AG04449 (cell line): Measurements from ENCODE around the gene DDX54.

Experiments used
- CTCF ChIA-PET: fragments of 350-600 bp; formaldehyde crosslinking; extraction: SDS; loops from one replicate; lab custom pipeline; 2021; ENCODE audit warnings: antibody characterized with exemption; lab: Yijun Ruan, JAX
- POLR2A ChIA-PET: fragments of 400-600, 350-600 bp; formaldehyde crosslinking; extraction: SDS; loops from one replicate; lab custom pipeline; 2020; ENCODE audit warnings: antibody characterized with exemption, inconsistent platforms; lab: Yijun Ruan, JAX
- DNase-seq: peaks from one replicate; pipeline ENCODE4 v3.0.0-alpha.2; 2010; ENCODE audit warnings: low read depth, low spot score
- H3K4me3 ChIP-seq: 2 replicates; pipeline ENCODE4 v1.5.1; 2011; ENCODE audit warnings: low read depth, mild to moderate bottlenecking, control low read depth, low read length
- TF ChIP-seq, protein P1 (sequence below): IDR thresholded peaks from one replicate; pipeline ENCODE4 v1.5.1; 2011; ENCODE audit warnings: mild to moderate bottlenecking, moderate library complexity, low read length, control low read depth, inconsistent platforms; ENCODE audit not compliant: insufficient read depth; ENCODE audit errors: missing control alignments

Gene DDX54

DNA sequence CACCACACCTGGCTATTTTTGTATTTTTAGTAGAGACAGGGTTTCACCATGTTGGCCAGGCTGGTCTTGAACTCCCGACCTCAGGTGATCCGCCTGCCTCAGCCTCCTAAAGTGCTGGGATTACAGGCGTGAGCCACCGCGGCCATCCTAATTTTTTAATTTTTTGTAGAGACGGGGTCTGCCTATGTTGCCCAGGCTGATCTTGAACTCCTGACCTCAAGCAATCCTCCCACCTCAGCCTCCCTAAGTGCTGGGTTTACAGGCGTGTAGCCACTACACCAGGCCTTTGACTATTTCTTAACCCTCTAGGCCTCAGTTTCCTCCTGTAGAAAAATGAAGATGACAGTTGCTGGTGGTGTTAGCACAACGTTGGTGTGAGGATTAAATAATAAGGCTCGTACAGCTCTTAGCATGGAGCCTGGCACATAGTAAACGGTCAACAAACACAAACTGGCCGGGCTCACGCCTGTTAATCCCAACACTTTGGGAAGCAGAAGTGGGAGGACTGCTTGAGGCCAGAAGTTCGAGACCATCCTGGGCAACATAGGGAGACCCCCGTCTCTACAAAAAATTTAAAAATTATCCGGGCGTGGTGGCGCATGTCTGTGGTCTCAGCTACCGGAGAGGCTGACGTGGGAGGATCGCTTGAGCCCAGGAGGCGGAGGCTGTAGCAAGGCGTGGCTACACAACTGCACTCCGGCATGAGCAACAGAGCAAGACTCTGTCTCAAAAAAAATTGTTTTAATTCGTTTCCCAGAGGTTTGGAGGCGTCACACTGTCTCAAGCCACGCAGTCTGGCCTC, 979 bp downstream of the DDX54 start:
- ChIA-PET POLR2A (interaction anchor here (0.7 to 1.2 kb wide), 2 partner anchors 16 to 116 kb away, joined by 3 read pairs; no protein-coding TSS in a partner anchor), CTCF (interaction anchor here (0.8 to 5.0 kb wide), 4 partner anchors 11 to 191 kb away, joined by 3 to 39 read pairs (median 15); no protein-coding TSS in a partner anchor)
- peak overlapping the region; percentile 87 for H3K4me3 ChIP-seq
- TF ChIP-seq, protein P1, sequence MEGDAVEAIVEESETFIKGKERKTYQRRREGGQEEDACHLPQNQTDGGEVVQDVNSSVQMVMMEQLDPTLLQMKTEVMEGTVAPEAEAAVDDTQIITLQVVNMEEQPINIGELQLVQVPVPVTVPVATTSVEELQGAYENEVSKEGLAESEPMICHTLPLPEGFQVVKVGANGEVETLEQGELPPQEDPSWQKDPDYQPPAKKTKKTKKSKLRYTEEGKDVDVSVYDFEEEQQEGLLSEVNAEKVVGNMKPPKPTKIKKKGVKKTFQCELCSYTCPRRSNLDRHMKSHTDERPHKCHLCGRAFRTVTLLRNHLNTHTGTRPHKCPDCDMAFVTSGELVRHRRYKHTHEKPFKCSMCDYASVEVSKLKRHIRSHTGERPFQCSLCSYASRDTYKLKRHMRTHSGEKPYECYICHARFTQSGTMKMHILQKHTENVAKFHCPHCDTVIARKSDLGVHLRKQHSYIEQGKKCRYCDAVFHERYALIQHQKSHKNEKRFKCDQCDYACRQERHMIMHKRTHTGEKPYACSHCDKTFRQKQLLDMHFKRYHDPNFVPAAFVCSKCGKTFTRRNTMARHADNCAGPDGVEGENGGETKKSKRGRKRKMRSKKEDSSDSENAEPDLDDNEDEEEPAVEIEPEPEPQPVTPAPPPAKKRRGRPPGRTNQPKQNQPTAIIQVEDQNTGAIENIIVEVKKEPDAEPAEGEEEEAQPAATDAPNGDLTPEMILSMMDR = no peak
- DNase-seq = no peak

DNA sequence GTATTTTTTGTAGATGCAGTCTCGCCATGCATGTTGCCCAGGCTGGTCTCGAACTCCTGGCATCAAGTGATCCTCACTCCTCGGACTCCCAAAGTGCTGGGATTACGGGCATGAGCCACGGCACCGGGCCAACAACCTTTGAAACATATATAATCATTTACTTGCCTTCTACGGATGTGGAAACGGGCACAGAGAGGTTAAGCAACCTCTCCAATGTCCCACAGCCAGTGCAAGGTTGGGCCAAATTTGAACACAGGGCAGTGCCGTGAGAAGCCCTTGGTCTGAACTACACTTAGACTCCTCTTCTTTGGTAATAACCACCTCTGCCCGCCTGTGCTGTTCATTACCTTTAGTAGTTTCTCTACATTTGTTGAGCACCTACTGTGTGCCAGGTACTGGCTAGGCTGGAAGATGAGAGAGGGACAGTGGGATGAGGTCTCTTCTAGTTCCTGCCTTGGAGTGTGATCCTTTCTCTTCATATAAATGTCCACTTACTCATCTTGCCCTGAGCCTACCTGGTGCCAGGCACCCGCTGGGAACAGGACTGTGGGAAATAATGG, 2.2 kb downstream of the DDX54 start:
- POLR2A ChIA-PET = interaction anchor here (0.6 kb wide), 1 partner anchor 11 kb away, joined by 3 read pairs; no protein-coding TSS in a partner anchor
- TF ChIP-seq, protein P1 = no peak
- CTCF ChIA-PET = interaction anchor here (5.0 kb wide), 1 partner anchor 9 kb away, joined by 39 read pairs; no protein-coding TSS in a partner anchor
- no peak overlapping the region for H3K4me3 ChIP-seq
- DNase-seq = no peak

DNA sequence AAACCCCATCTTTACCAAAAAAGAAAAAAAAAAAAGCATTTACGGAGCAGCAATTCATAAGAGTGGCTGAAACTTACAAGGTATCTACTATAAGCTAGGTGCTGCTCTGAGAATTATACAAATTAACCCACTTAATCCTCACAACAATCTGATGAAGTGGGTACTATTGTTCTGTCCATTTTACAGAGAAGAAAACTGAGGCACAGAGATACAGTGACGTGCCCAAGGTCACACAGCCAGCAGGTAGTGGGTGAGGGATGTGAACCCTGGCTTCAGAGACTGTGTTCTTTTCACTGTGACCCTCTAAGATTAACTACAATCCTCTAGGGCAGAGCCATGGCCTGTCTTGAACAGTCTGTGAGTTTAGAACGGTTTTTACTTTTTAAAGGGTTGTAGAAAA, 3.3 kb downstream of the DDX54 start:
- ChIA-PET CTCF (interaction anchor here (0.8 to 1.4 kb wide), 2 partner anchors 150 to 243 kb away, joined by 3 to 5 read pairs; no protein-coding TSS in a partner anchor), POLR2A (no interaction called here)
- DNase-seq = no peak
- H3K4me3 ChIP-seq = no peak overlapping the region
- TF ChIP-seq, protein P1 = no peak

GRCh38 chr12:113180333-113180732, 4.9 kb downstream of the DDX54 start:
- ChIA-PET POLR2A (no interaction called here), CTCF (interaction anchor here (0.7 to 13.7 kb wide), 2 partner anchors 130 to 187 kb away, joined by 3 to 157 read pairs; no protein-coding TSS in a partner anchor)
- DNase-seq = no peak
- TF ChIP-seq, protein P1 = no peak
- H3K4me3 ChIP-seq = no peak overlapping the region

GRCh38 chr12:113179023-113179422, 6.3 kb downstream of the DDX54 start:
- DNase-seq = no peak
- TF ChIP-seq, protein P1 = no peak
- H3K4me3 ChIP-seq = no peak overlapping the region
- CTCF ChIA-PET = interaction anchor here (1.0 to 13.7 kb wide), 3 partner anchors 10 to 129 kb away, joined by 3 to 157 read pairs (median 4); no protein-coding TSS in a partner anchor
- POLR2A ChIA-PET = no interaction called here
